HepG2 (cell line): Measurements from ENCODE around the gene P4HB. TPM values are rescaled to one million over a fixed set of nuclear protein-coding genes. Genes with fewer than 3 reads are reported as not detected.

Source experiments
- ATAC-seq: fragments of 200-7000 bp; cut with Tn5 transposase; 3 replicates; pipeline ENCODE4 v1.9.1; 2020; ENCODE audit warnings: mild to moderate bottlenecking, moderate library complexity
- BruUV-seq: library from RNA; stranded (reverse); fragments of 400-500 nt; replicated peaks from 2 replicates; lab custom pipeline; 2021; lab: Mats Ljungman, UMichigan
- CTCF ChIA-PET: fragments of 300-600 bp; formaldehyde crosslinking; extraction: SDS; loops from one replicate; lab custom pipeline; 2021; ENCODE audit warnings: low total read pairs, inconsistent platforms, low intra/inter-chr PET ratio; lab: Yijun Ruan, JAX
- POLR2A ChIA-PET: fragments of 350-600 bp; sonication (Branson Sonifier 250); formaldehyde crosslinking; loops from one replicate; lab custom pipeline; 2020; ENCODE audit warnings: antibody characterized with exemption, inconsistent platforms; lab: Yijun Ruan, JAX
- DNase-seq: peaks from one replicate; pipeline ENCODE4 v3.0.0-alpha.2; 2015; ENCODE audit warnings: low spot score
- FAIRE-seq: peaks from 3 replicates; lab custom pipeline; 2011; peaks lifted over from hg19 to GRCh38; lab: Jason Lieb, UNC
- H2AFZ ChIP-seq: one replicate; pipeline ENCODE4 v1.6.1; 2011; ENCODE audit warnings: low read length, inconsistent platforms
- H3K27ac ChIP-seq: fragments of 300-600 bp; 3 replicates; pipeline ENCODE4 v1.8.0; 2011; ENCODE audit warnings: mixed run types, mild to moderate bottlenecking, mixed read lengths, low read length, inconsistent platforms; ENCODE audit not compliant: insufficient read depth; ENCODE audit errors: extremely low read length
- H3K27me3 ChIP-seq, 2 experiments: fragments of 200-600 bp in 1 of 2; 2 replicates in 1 of 2; 3 replicates in 1 of 2; pipeline versions ENCODE4 v1.6.0 to v1.8.0; 2011; ENCODE audit warnings: low read length in 2 of 2, mild to moderate bottlenecking in 2 of 2, moderate library complexity in 2 of 2, inconsistent platforms in 1 of 2; ENCODE audit not compliant: insufficient read depth in 2 of 2, control insufficient read depth in 1 of 2
- H3K36me3 ChIP-seq, 2 experiments: fragments of 200-600 bp in 1 of 2; replicated peaks in 1 of 2; 2 replicates in 1 of 2; 3 replicates in 1 of 2; pipeline versions ENCODE4 v1.5.1 to v1.8.0; 2011; ENCODE audit warnings: low read length in 2 of 2, inconsistent platforms in 1 of 2; ENCODE audit not compliant: insufficient read depth in 2 of 2, control insufficient read depth in 1 of 2
- H3K4me1 ChIP-seq: 2 replicates; pipeline ENCODE4 v1.5.1; 2012; ENCODE audit warnings: low read length, inconsistent platforms; ENCODE audit not compliant: insufficient read depth
- H3K4me2 ChIP-seq: 2 replicates; pipeline ENCODE4 v1.6.0; 2011; ENCODE audit warnings: low read depth, low read length, inconsistent platforms
- H3K4me3 ChIP-seq, 3 experiments: fragments of 200-600 bp in 1 of 3; sonication (generic), shearing (Covaris generic) in 1 of 3; replicated peaks in 1 of 3; 2 replicates each; pipeline ENCODE4 v1.5.1; 2011 to 2016; ENCODE audit warnings: low read length in 3 of 3, inconsistent platforms in 2 of 3, low read depth in 2 of 3, mild to moderate bottlenecking in 2 of 3, control low read depth in 1 of 3, mixed read lengths in 1 of 3; ENCODE audit not compliant: insufficient read depth in 1 of 3
- H3K79me2 ChIP-seq: one replicate; pipeline ENCODE4 v1.6.1; 2011; ENCODE audit warnings: low read length, inconsistent platforms; ENCODE audit not compliant: insufficient read depth
- H3K9ac ChIP-seq: 2 replicates; pipeline ENCODE4 v1.6.0; 2011; ENCODE audit warnings: mild to moderate bottlenecking, low read depth, low read length, inconsistent platforms; ENCODE audit not compliant: insufficient read depth
- H3K9me3 ChIP-seq: 2 replicates; pipeline ENCODE4 v1.5.1; 2012; ENCODE audit warnings: mild to moderate bottlenecking, low read length
- H4K20me1 ChIP-seq: 2 replicates; pipeline ENCODE4 v1.6.0; 2011; ENCODE audit warnings: inconsistent platforms, mild to moderate bottlenecking, low read length, moderate library complexity; ENCODE audit not compliant: insufficient read depth
- CEBPG ChIP-seq: IDR thresholded peaks from 2 replicates; pipeline ENCODE4 v1.6.1; 2016
- CREM ChIP-seq, 2 experiments: sonication (generic) in 1 of 2; formaldehyde crosslinking in 1 of 2; IDR thresholded peaks; 2 replicates each; pipeline versions ENCODE4 v1.4.0 to v1.6.1; 2016 to 2020; ENCODE audit warnings: antibody characterized with exemption in 1 of 2, mild to moderate bottlenecking in 1 of 2, missing genetic modification reagents in 1 of 2
- FOSL2 ChIP-seq: sonication (generic); formaldehyde crosslinking; IDR thresholded peaks from 2 replicates; pipeline ENCODE4 v1.4.0; 2020; ENCODE audit warnings: missing genetic modification reagents
- HIVEP1 ChIP-seq: sonication (generic); formaldehyde crosslinking; IDR thresholded peaks from 2 replicates; pipeline ENCODE4 v1.4.0; 2020; ENCODE audit warnings: mild to moderate bottlenecking, missing genetic modification reagents
- PHF8 ChIP-seq: sonication (generic); formaldehyde crosslinking; IDR thresholded peaks from 2 replicates; pipeline ENCODE4 v1.5.0; 2020; ENCODE audit warnings: missing genetic modification reagents
- RFXAP ChIP-seq: sonication (generic); formaldehyde crosslinking; IDR thresholded peaks from 2 replicates; pipeline ENCODE4 v1.4.0; 2020; ENCODE audit warnings: missing genetic modification reagents, borderline replicate concordance
- ZFP41 ChIP-seq: sonication (generic); formaldehyde crosslinking; IDR thresholded peaks from 2 replicates; pipeline ENCODE4 v1.4.0; 2020; ENCODE audit warnings: mild to moderate bottlenecking, missing genetic modification reagents, borderline replicate concordance
- ZIK1 ChIP-seq: sonication (generic); formaldehyde crosslinking; IDR thresholded peaks from 2 replicates; pipeline ENCODE4 v1.5.0; 2020; ENCODE audit warnings: mild to moderate bottlenecking, low read depth, missing genetic modification reagents, borderline replicate concordance
- ZNF33A ChIP-seq: sonication (generic); formaldehyde crosslinking; IDR thresholded peaks from 2 replicates; pipeline ENCODE4 v1.5.1; 2020; ENCODE audit warnings: missing genetic modification reagents, mild to moderate bottlenecking, moderate library complexity, borderline replicate concordance
- ZNF790 ChIP-seq: sonication (generic); formaldehyde crosslinking; IDR thresholded peaks from 2 replicates; pipeline ENCODE4 v1.8.0; 2022; ENCODE audit warnings: missing genetic modification reagents, mild to moderate bottlenecking, borderline replicate concordance
- WGBS: methylation state at CpG from one replicate; pipeline ENCODE4 v1.1.6; 2017; ENCODE audit warnings: low lambda C conversion rate; 5-methylcytosine and 5-hydroxymethylcytosine counted together
- in situ Hi-C: cut with HindIII; loops from 2 replicates; pipeline ENCODE4 v1.10.0; 2017; ENCODE audit warnings: low pct_unique_long_range_greater_than_20kb; ENCODE audit not compliant: extremely low pct_ligation_motif_present
- intact Hi-C: fragments of 100-400 bp; cut with micrococcal nuclease; formaldehyde crosslinking; loops from one replicate; pipeline ENCODE4 v1.10.0; 2022; ENCODE audit not compliant: unreplicated experiment
- polyA plus RNA-seq, 8 experiments: library from polyadenylated mRNA; depleted of rRNA in 3 of 8; stranded (reverse) in 7 of 8; unstranded in 1 of 8; fragments of >200 nt; fragmentation: Illumina TruSeq in 4 of 8; extraction: Trizol in 4 of 8; gene quantifications; 2 replicates each; pipeline versions ENCODE4 v1.2.1 to v1.2.3, GENCODE V29; 2011 to 2016; ENCODE audit warnings: low read depth in 4 of 8, missing spikeins in 1 of 8, mixed read lengths in 1 of 8; ENCODE audit not compliant: insufficient read depth in 1 of 8
- total RNA-seq, 5 experiments: library from RNA; depleted of rRNA; stranded (reverse); fragments of >200 nt; fragmentation: Illumina TruSeq; extraction: Trizol; gene quantifications; 2 replicates each; pipeline ENCODE4 v1.2.3, GENCODE V29; 2016; ENCODE audit warnings: low read depth in 1 of 5
- TF ChIP-seq, protein P1 (sequence below): IDR thresholded peaks from 2 replicates; pipeline ENCODE4 v1.6.1; 2012; ENCODE audit warnings: low read length, improper control_type of control experiment
- TF ChIP-seq, protein P2 (sequence below): sonication (generic); IDR thresholded peaks from 2 replicates; pipeline ENCODE4 v1.6.1; 2016; ENCODE audit warnings: low read depth, borderline replicate concordance
- TF ChIP-seq, protein P3 (sequence below): sonication (generic); formaldehyde crosslinking; IDR thresholded peaks from 2 replicates; pipeline ENCODE4 v1.4.0; 2020; ENCODE audit warnings: mild to moderate bottlenecking, missing genetic modification reagents
- TF ChIP-seq, protein P4 (sequence below): sonication (generic); formaldehyde crosslinking; IDR thresholded peaks from 2 replicates; pipeline ENCODE4 v1.4.0; 2020; ENCODE audit warnings: missing genetic modification reagents

P4HB gene
- total and polyA plus RNA-seq, 2 of the 13 experiments (the other 11 are each of a cell fraction or from before 2014, with no cell fraction given), result 185 to 782 TPM

DNA sequence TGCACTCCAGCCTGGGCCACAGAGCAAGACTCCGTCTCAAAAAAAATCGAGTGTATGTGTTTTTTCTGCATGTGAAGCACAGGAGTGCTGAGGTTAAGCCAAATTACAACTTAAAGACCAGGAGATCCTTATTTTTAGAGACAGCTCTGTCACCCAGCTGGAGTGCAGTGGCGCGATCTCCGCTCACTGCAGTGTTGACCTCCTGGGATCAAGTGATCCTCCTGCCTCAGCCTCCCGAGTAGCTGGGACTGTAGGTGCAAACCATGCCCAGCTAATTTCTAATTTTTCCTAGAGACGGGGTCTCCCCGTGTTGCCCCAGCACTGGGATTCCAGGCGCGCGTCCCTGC is 18.0 kb downstream of the P4HB start:
- BruUV-seq, result no TSS peak
- H3K4me3 ChIP-seq, result no peak overlapping the region
- H3K4me2 ChIP-seq, result no peak overlapping the region
- H3K79me2 ChIP-seq, result no peaks in the 10 kb centered on the region
- 95% methylated on average over 11 of the region's 11 CpGs for WGBS
- no peaks in the 10 kb centered on the region for H3K9me3 ChIP-seq
- peaks cover 36 to 48% of the 10 kb centered on the region in 2 experiments for H3K36me3 ChIP-seq
- no peaks in the 10 kb centered on the region for H3K27me3 ChIP-seq
- no peak overlapping the region for H3K9ac ChIP-seq
- peaks cover 6% of the 10 kb centered on the region; the same call in 1 of the 2 replicates for H4K20me1 ChIP-seq
- ATAC-seq (no peak), FAIRE-seq (no peak), DNase-seq (no peak)
- POLR2A ChIA-PET, result interaction anchor here (0.7 to 8.9 kb wide), 8 partner anchors 9 to 115 kb away, joined by 3 to 40 read pairs (median 6); partner anchors contain the start of genes MCRIP1 and P4HB
- CTCF ChIA-PET, result no interaction called here
- H2AFZ ChIP-seq, result no peak overlapping the region
- no peak overlapping the region for H3K27ac ChIP-seq
- intact Hi-C loops, result no loop called here
- H3K4me1 ChIP-seq, result peaks cover 32% of the 10 kb centered on the region
- in situ Hi-C loops, result no loop called here
- TF ChIP-seq ZIK1 (CRISPR knock-in tag) (0 out of 2 replicates have a peak, but pooled peaks have one; percentile 18), PHF8 (CRISPR knock-in tag) (no peak), RFXAP (no peak), CEBPG (CRISPR knock-in tag) (no peak), ZNF33A (CRISPR knock-in tag) (no peak), ZNF790 (CRISPR knock-in tag) (no peak), CREM (IDR thresholded peaks at IDR 0.05) (no peak), CREM (CRISPR knock-in tag; IDR thresholded peaks at IDR 0.05) (no peak), HIVEP1 (CRISPR knock-in tag) (no peak), FOSL2 (CRISPR knock-in tag) (no peak), ZFP41 (CRISPR knock-in tag) (no peak)
- TF ChIP-seq, protein P1, sequence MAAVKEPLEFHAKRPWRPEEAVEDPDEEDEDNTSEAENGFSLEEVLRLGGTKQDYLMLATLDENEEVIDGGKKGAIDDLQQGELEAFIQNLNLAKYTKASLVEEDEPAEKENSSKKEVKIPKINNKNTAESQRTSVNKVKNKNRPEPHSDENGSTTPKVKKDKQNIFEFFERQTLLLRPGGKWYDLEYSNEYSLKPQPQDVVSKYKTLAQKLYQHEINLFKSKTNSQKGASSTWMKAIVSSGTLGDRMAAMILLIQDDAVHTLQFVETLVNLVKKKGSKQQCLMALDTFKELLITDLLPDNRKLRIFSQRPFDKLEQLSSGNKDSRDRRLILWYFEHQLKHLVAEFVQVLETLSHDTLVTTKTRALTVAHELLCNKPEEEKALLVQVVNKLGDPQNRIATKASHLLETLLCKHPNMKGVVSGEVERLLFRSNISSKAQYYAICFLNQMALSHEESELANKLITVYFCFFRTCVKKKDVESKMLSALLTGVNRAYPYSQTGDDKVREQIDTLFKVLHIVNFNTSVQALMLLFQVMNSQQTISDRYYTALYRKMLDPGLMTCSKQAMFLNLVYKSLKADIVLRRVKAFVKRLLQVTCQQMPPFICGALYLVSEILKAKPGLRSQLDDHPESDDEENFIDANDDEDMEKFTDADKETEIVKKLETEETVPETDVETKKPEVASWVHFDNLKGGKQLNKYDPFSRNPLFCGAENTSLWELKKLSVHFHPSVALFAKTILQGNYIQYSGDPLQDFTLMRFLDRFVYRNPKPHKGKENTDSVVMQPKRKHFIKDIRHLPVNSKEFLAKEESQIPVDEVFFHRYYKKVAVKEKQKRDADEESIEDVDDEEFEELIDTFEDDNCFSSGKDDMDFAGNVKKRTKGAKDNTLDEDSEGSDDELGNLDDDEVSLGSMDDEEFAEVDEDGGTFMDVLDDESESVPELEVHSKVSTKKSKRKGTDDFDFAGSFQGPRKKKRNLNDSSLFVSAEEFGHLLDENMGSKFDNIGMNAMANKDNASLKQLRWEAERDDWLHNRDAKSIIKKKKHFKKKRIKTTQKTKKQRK, result no peak
- TF ChIP-seq, protein P2, sequence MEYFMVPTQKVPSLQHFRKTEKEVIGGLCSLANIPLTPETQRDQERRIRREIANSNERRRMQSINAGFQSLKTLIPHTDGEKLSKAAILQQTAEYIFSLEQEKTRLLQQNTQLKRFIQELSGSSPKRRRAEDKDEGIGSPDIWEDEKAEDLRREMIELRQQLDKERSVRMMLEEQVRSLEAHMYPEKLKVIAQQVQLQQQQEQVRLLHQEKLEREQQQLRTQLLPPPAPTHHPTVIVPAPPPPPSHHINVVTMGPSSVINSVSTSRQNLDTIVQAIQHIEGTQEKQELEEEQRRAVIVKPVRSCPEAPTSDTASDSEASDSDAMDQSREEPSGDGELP, result no peak
- TF ChIP-seq, protein P3, sequence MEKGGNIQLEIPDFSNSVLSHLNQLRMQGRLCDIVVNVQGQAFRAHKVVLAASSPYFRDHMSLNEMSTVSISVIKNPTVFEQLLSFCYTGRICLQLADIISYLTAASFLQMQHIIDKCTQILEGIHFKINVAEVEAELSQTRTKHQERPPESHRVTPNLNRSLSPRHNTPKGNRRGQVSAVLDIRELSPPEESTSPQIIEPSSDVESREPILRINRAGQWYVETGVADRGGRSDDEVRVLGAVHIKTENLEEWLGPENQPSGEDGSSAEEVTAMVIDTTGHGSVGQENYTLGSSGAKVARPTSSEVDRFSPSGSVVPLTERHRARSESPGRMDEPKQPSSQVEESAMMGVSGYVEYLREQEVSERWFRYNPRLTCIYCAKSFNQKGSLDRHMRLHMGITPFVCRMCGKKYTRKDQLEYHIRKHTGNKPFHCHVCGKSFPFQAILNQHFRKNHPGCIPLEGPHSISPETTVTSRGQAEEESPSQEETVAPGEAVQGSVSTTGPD (CRISPR knock-in tag), result no peak
- TF ChIP-seq, protein P4, sequence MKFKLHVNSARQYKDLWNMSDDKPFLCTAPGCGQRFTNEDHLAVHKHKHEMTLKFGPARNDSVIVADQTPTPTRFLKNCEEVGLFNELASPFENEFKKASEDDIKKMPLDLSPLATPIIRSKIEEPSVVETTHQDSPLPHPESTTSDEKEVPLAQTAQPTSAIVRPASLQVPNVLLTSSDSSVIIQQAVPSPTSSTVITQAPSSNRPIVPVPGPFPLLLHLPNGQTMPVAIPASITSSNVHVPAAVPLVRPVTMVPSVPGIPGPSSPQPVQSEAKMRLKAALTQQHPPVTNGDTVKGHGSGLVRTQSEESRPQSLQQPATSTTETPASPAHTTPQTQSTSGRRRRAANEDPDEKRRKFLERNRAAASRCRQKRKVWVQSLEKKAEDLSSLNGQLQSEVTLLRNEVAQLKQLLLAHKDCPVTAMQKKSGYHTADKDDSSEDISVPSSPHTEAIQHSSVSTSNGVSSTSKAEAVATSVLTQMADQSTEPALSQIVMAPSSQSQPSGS (CRISPR knock-in tag), result no peak
